Liver (tissue), 3 donors: Measurements from ENCODE around the gene TRIM7.

Experiments
- CTCF ChIP-seq: fragments of 150-350 bp; IDR thresholded peaks from 2 replicates; pipeline ENCODE4 v1.5.1; 2017; ENCODE audit warnings: improper control_type of control experiment, low read depth, low read length; ENCODE audit not compliant: missing input control
- GABPA ChIP-seq, 2 donors: IDR thresholded peaks in 1 of 2; conservative IDR thresholded peaks in 1 of 2; 2 replicates each; pipeline ENCODE4 v1.6.1; 2016; ENCODE audit warnings: antibody characterized with exemption in 2 of 2, mild to moderate bottlenecking in 1 of 2, moderate library complexity in 1 of 2
- HNF4A ChIP-seq, 2 donors: conservative IDR thresholded peaks; 2 replicates each; pipeline ENCODE4 v1.6.1; 2016; ENCODE audit warnings: antibody characterized with exemption in 2 of 2, mild to moderate bottlenecking in 2 of 2
- JUND ChIP-seq, 2 donors: IDR thresholded peaks; 2 replicates each; pipeline ENCODE4 v1.6.1; 2016; ENCODE audit warnings: antibody characterized with exemption in 2 of 2
- NR2F2 ChIP-seq: IDR thresholded peaks from 2 replicates; pipeline ENCODE4 v1.6.1; 2016; ENCODE audit warnings: antibody characterized with exemption
- REST ChIP-seq: IDR thresholded peaks from 2 replicates; pipeline ENCODE4 v1.6.1; 2016; ENCODE audit warnings: antibody characterized with exemption, mild to moderate bottlenecking
- RXRA ChIP-seq, 2 donors: IDR thresholded peaks; 2 replicates each; pipeline ENCODE4 v1.6.1; 2017 to 2018; ENCODE audit warnings: antibody characterized with exemption in 2 of 2, mild to moderate bottlenecking in 1 of 2
- TAF1 ChIP-seq: conservative IDR thresholded peaks from 2 replicates; pipeline ENCODE4 v1.6.1; 2016; ENCODE audit warnings: antibody characterized with exemption, mild to moderate bottlenecking
- YY1 ChIP-seq: IDR thresholded peaks from 2 replicates; pipeline ENCODE4 v1.6.1; 2016; ENCODE audit warnings: antibody characterized with exemption, mild to moderate bottlenecking
- TF ChIP-seq, protein P1 (sequence below): IDR thresholded peaks from 2 replicates; pipeline ENCODE4 v1.6.1; 2016; ENCODE audit warnings: antibody characterized with exemption
- TF ChIP-seq, protein P2 (sequence below): IDR thresholded peaks from 2 replicates; pipeline ENCODE4 v1.6.1; 2016; ENCODE audit warnings: antibody characterized with exemption
- TF ChIP-seq, protein P3 (sequence below): IDR thresholded peaks from 2 replicates; pipeline ENCODE4 v1.6.1; 2016; ENCODE audit warnings: antibody characterized with exemption
- donor health status: healthy.
- donor health status: healthy.

GRCh38 chr5:181198905-181199519 is 6.0 kb downstream of the TRIM7 start:
- TF ChIP-seq CTCF (no peak), YY1 (no peak), REST (no peak), NR2F2 (no peak), RXRA (IDR thresholded peaks at IDR 0.05) (no peak), GABPA (IDR thresholded peaks at IDR 0.05 in 1 of 2, conservative IDR thresholded peaks at IDR 0.05 in 1 of 2) (no peak), JUND (IDR thresholded peaks at IDR 0.05) (no peak), TAF1 (no peak), HNF4A (conservative IDR thresholded peaks at IDR 0.05) (no peak)
- TF ChIP-seq, protein P1, sequence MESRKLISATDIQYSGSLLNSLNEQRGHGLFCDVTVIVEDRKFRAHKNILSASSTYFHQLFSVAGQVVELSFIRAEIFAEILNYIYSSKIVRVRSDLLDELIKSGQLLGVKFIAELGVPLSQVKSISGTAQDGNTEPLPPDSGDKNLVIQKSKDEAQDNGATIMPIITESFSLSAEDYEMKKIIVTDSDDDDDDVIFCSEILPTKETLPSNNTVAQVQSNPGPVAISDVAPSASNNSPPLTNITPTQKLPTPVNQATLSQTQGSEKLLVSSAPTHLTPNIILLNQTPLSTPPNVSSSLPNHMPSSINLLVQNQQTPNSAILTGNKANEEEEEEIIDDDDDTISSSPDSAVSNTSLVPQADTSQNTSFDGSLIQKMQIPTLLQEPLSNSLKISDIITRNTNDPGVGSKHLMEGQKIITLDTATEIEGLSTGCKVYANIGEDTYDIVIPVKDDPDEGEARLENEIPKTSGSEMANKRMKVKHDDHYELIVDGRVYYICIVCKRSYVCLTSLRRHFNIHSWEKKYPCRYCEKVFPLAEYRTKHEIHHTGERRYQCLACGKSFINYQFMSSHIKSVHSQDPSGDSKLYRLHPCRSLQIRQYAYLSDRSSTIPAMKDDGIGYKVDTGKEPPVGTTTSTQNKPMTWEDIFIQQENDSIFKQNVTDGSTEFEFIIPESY = no peak
- TF ChIP-seq, protein P2, sequence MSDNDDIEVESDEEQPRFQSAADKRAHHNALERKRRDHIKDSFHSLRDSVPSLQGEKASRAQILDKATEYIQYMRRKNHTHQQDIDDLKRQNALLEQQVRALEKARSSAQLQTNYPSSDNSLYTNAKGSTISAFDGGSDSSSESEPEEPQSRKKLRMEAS = no peak
- TF ChIP-seq, protein P3, sequence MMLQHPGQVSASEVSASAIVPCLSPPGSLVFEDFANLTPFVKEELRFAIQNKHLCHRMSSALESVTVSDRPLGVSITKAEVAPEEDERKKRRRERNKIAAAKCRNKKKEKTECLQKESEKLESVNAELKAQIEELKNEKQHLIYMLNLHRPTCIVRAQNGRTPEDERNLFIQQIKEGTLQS = no peak
